IMR-90 (cell line): Measurements from ENCODE around the gene ARHGAP19. TPM values are rescaled to one million over a fixed set of nuclear protein-coding genes. Genes with fewer than 3 reads are reported as not detected.

Experiments used
- ATAC-seq: fragments of 200-7000 bp; cut with Tn5 transposase; 2 replicates; pipeline ENCODE4 v1.9.1; 2020; ENCODE audit warnings: low read depth, mild to moderate bottlenecking, moderate library complexity
- BruUV-seq: library from RNA; stranded (reverse); fragments of 400-500 nt; replicated peaks from 2 replicates; lab custom pipeline; 2021; lab: Mats Ljungman, UMichigan
- CTCF ChIA-PET: fragments of 300-600 bp; formaldehyde crosslinking; extraction: SDS; loops from one replicate; lab custom pipeline; 2021; ENCODE audit warnings: antibody characterized with exemption; lab: Yijun Ruan, JAX
- POLR2A ChIA-PET: fragments of 300-600 bp; sonication (Branson Sonifier 250); formaldehyde crosslinking; loops from one replicate; lab custom pipeline; 2022; ENCODE audit warnings: antibody characterized with exemption; ENCODE audit not compliant: unreplicated experiment; lab: Charles Lee
- DNase-seq: peaks from one replicate; pipeline ENCODE4 v3.0.0; 2013
- H2AFZ ChIP-seq: replicated peaks from 2 replicates; pipeline ENCODE3; 2013; ENCODE audit warnings: low read length, mild to moderate bottlenecking; ENCODE audit not compliant: poor library complexity
- H2AK5ac ChIP-seq: 2 replicates; pipeline ENCODE4 v1.6.1; 2013; ENCODE audit warnings: low read depth, low read length, inconsistent platforms
- H2AK9ac ChIP-seq: replicated peaks from 2 replicates; pipeline ENCODE3; 2013; ENCODE audit warnings: mild to moderate bottlenecking, low read depth, low read length, moderate library complexity; ENCODE audit not compliant: poor library complexity
- H2BK120ac ChIP-seq: 2 replicates; pipeline ENCODE4 v1.6.1; 2013; ENCODE audit warnings: low read depth, low read length, inconsistent platforms
- H2BK15ac ChIP-seq: 3 replicates; pipeline ENCODE4 v1.6.1; 2013; ENCODE audit warnings: low read depth, low read length, inconsistent platforms
- H2BK20ac ChIP-seq: 2 replicates; pipeline ENCODE4 v1.6.1; 2013; ENCODE audit warnings: low read depth, mild to moderate bottlenecking, inconsistent platforms, low read length, moderate library complexity
- H2BK5ac ChIP-seq: 2 replicates; pipeline ENCODE4 v1.6.1; 2013; ENCODE audit warnings: mild to moderate bottlenecking, low read depth, low read length, inconsistent platforms; ENCODE audit not compliant: poor library complexity, severe bottlenecking
- H3K14ac ChIP-seq: replicated peaks from 2 replicates; pipeline ENCODE4 v1.6.1; 2013; ENCODE audit warnings: low read depth, low read length, inconsistent platforms
- H3K18ac ChIP-seq: 2 replicates; pipeline ENCODE4 v1.6.1; 2013; ENCODE audit warnings: low read depth, low read length, control low read depth
- H3K23ac ChIP-seq: 2 replicates; pipeline ENCODE4 v1.6.1; 2013; ENCODE audit warnings: low read depth, low read length, inconsistent platforms
- H3K27ac ChIP-seq: 2 replicates; pipeline ENCODE4 v1.5.1; 2013; ENCODE audit warnings: mild to moderate bottlenecking, control low read depth, low read length; ENCODE audit not compliant: insufficient read depth
- H3K27me3 ChIP-seq: 2 replicates; pipeline ENCODE4 v1.6.1; 2013; ENCODE audit warnings: low read length; ENCODE audit not compliant: control insufficient read depth, insufficient read depth
- H3K36me3 ChIP-seq: 2 replicates; pipeline ENCODE4 v1.6.1; 2013; ENCODE audit warnings: low read length, mixed read lengths; ENCODE audit not compliant: control insufficient read depth, insufficient read depth
- H3K4ac ChIP-seq: 2 replicates; pipeline ENCODE4 v1.6.1; 2013; ENCODE audit warnings: low read depth, low read length, inconsistent platforms
- H3K4me1 ChIP-seq: 2 replicates; pipeline ENCODE4 v1.6.1; 2013; ENCODE audit warnings: low read length, mixed read lengths; ENCODE audit not compliant: control insufficient read depth, insufficient read depth
- H3K4me2 ChIP-seq: 2 replicates; pipeline ENCODE4 v1.6.1; 2013; ENCODE audit warnings: low read depth, mild to moderate bottlenecking, control low read depth, low read length, moderate library complexity
- H3K4me3 ChIP-seq: 2 replicates; pipeline ENCODE4 v1.5.1; 2013; ENCODE audit warnings: low read depth, mild to moderate bottlenecking, control low read depth, low read length, moderate library complexity; ENCODE audit not compliant: insufficient read depth
- H3K56ac ChIP-seq: 2 replicates; pipeline ENCODE4 v1.6.1; 2013; ENCODE audit warnings: low read length, inconsistent platforms; ENCODE audit not compliant: insufficient read depth; ENCODE audit errors: extremely low read depth
- H3K79me1 ChIP-seq, 2 experiments: 2 replicates each; pipeline ENCODE4 v1.6.1; 2013; ENCODE audit warnings: low read length in 2 of 2, inconsistent platforms in 1 of 2, low read depth in 1 of 2
- H3K9ac ChIP-seq: 2 replicates; pipeline ENCODE4 v1.6.1; 2013; ENCODE audit warnings: low read depth, low read length, control low read depth
- H3K9me1 ChIP-seq: 2 replicates; pipeline ENCODE4 v1.6.1; 2013; ENCODE audit warnings: low read length, inconsistent platforms; ENCODE audit not compliant: insufficient read depth
- H3K9me3 ChIP-seq: 2 replicates; pipeline ENCODE4 v1.6.1; 2013; ENCODE audit warnings: low read length; ENCODE audit not compliant: control insufficient read depth, insufficient read depth
- H4K20me1 ChIP-seq: 2 replicates; pipeline ENCODE4 v1.6.1; 2013; ENCODE audit warnings: low read length, inconsistent platforms; ENCODE audit not compliant: insufficient read depth
- H4K5ac ChIP-seq: 2 replicates; pipeline ENCODE4 v1.6.1; 2013; ENCODE audit warnings: mild to moderate bottlenecking, low read depth, low read length, control low read depth
- H4K8ac ChIP-seq, 2 experiments: 2 replicates each; pipeline ENCODE4 v1.6.1; 2013; ENCODE audit warnings: low read depth in 2 of 2, low read length in 2 of 2, control low read depth in 1 of 2, inconsistent platforms in 1 of 2
- H4K91ac ChIP-seq: 2 replicates; pipeline ENCODE4 v1.6.1; 2013; ENCODE audit warnings: low read depth, low read length, inconsistent platforms; ENCODE audit not compliant: insufficient read depth
- BHLHE40 ChIP-seq: fragments of 150-350 bp; IDR thresholded peaks from 2 replicates; pipeline ENCODE4 v1.6.1; 2016; ENCODE audit warnings: mild to moderate bottlenecking, low read depth, low read length
- CEBPB ChIP-seq: IDR thresholded peaks from 2 replicates; pipeline ENCODE4 v1.6.1; 2012; ENCODE audit warnings: low read depth, low read length, improper control_type of control experiment
- CHD1 ChIP-seq: IDR thresholded peaks from 2 replicates; pipeline ENCODE4 v1.6.1; 2012; ENCODE audit warnings: low read depth, low read length, improper control_type of control experiment
- FOS ChIP-seq: fragments of 150-350 bp; IDR thresholded peaks from 2 replicates; pipeline ENCODE4 v1.6.1; 2016; ENCODE audit warnings: low read depth, low read length
- MAZ ChIP-seq: IDR thresholded peaks from 2 replicates; pipeline ENCODE4 v1.6.1; 2012; ENCODE audit warnings: low read depth, mild to moderate bottlenecking, low read length, improper control_type of control experiment, moderate library complexity, borderline replicate concordance
- MXI1 ChIP-seq: IDR thresholded peaks from 2 replicates; pipeline ENCODE4 v1.6.1; 2012; ENCODE audit warnings: low read depth, mild to moderate bottlenecking, low read length, moderate library complexity, borderline replicate concordance
- NFE2L2 ChIP-seq: fragments of 150-350 bp; IDR thresholded peaks from 2 replicates; pipeline ENCODE4 v1.6.1; 2016; ENCODE audit warnings: low read depth, mild to moderate bottlenecking, low read length
- POLR2A ChIP-seq: IDR thresholded peaks from 2 replicates; pipeline ENCODE4 v1.6.1; 2012; ENCODE audit warnings: mild to moderate bottlenecking, low read depth, low read length
- RAD21 ChIP-seq: IDR thresholded peaks from 2 replicates; pipeline ENCODE4 v1.6.1; 2012; ENCODE audit warnings: low read length, improper control_type of control experiment
- RCOR1 ChIP-seq: IDR thresholded peaks from 2 replicates; pipeline ENCODE4 v1.6.1; 2012; ENCODE audit warnings: mild to moderate bottlenecking, low read length, improper control_type of control experiment; ENCODE audit not compliant: insufficient replicate concordance
- RFX5 ChIP-seq: IDR thresholded peaks from 2 replicates; pipeline ENCODE4 v1.8.0; 2012; ENCODE audit warnings: low read depth, mild to moderate bottlenecking, low read length, moderate library complexity
- SMC3 ChIP-seq: fragments of 150-350 bp; IDR thresholded peaks from 2 replicates; pipeline ENCODE4 v1.6.1; 2016; ENCODE audit warnings: low read depth, mild to moderate bottlenecking, antibody characterized with exemption, low read length, moderate library complexity
- WGBS, 2 experiments: methylation state at CpG; one replicate each; pipeline versions ENCODE4 v1.1.5 to v1.1.7; 2013; ENCODE audit warnings: missing lambda C conversion rate in 2 of 2; ENCODE audit not compliant: insufficient read length in 1 of 2; ENCODE audit errors: extremely low coverage in 2 of 2; 5-methylcytosine and 5-hydroxymethylcytosine counted together
- dilution Hi-C: fragments of 300-500 bp; cut with HindIII; formaldehyde crosslinking; loops from one replicate; pipeline ENCODE4 v1.14.3; 2018; ENCODE audit warnings: low sequenced_read_pairs; ENCODE audit not compliant: unreplicated experiment
- in situ Hi-C: fragments of 300-500 bp; cut with MboI; formaldehyde crosslinking; loops from 3 replicates; pipeline ENCODE4 v1.14.3; 2019; ENCODE audit warnings: low sequenced_read_pairs, inconsistent platforms, mixed read lengths
- intact Hi-C: fragments of 100-400 bp; cut with micrococcal nuclease; formaldehyde crosslinking; loops from 2 replicates; pipeline ENCODE4 v1.10.0; 2022
- polyA plus RNA-seq, 3 experiments: library from polyadenylated mRNA; depleted of rRNA; stranded (reverse); fragments of >200 nt; gene quantifications; 2 replicates each; pipeline ENCODE4 v1.2.3, GENCODE V29; 2012; ENCODE audit warnings: low replicate concordance in 1 of 3
- total RNA-seq: library from RNA; depleted of rRNA; stranded (reverse); fragments of >200 nt; gene quantifications from 2 replicates; pipeline ENCODE4 v1.2.3, GENCODE V29; 2012
- TF ChIP-seq, protein P1 (sequence below): fragments of 150-350 bp; IDR thresholded peaks from 2 replicates; pipeline ENCODE4 v1.6.1; 2016; ENCODE audit warnings: low read depth, mild to moderate bottlenecking, low read length, moderate library complexity, borderline replicate concordance
- TF ChIP-seq, protein P2 (sequence below): fragments of 150-350 bp; IDR thresholded peaks from 2 replicates; pipeline ENCODE4 v1.6.1; 2017; ENCODE audit warnings: mild to moderate bottlenecking, antibody characterized with exemption, low read length, low read depth

The ARHGAP19 gene
- total and polyA plus RNA-seq, 2 of the 4 experiments (the other 2 are of a cell fraction), result 6.3 to 7.0 TPM

DNA sequence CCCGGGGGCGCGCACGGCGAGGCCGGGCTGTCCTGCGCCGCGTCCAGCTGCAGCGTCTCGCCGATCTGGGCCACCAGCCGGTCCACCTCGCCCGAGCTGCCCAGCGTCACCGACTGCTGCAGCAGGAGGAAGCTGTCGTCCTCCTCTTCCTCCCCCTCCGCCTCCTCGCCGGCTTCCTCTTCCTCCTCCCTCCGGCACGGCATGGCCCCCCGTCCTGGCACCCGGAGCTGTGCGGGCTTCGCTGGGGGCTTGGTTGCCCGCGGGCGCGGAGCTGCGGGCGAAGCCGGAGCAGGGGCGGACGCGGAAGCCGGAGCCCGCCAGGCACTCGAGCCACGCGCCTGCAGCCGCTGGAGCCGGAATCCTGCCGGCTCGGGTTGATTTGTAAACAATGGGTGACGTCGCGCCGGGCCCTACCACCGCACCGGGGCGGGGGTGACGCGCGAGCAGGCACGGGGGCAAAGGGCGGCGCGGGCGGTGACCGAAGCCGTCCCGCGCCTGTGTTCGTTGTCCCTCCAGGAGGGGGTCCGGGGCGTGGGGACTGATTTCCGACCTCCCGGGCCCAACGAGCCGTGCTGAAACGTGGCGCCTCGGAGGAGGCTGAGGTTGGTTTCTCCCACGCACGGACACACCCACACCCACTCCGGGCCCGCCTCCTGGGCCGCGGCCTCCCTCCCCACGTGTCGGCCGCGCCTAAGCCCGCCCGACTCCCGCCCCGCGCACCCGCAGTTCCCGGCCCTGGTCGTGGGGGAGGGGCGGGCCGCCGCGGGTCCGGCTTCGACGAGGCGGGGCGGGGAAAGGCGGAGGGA is 42.1 kb upstream of the ARHGAP19 start, which contains the start of gene FRAT2:
TSS of gene FRAT2 (minus strand) at position 360 of the 806 bp plus-strand sequence. CDS start at position 203, 157 bp downstream.
- Histone ChIP-seq H2BK15ac (peak within 1 kb of the TSS; percentile 99; the same call in 1 of the 3 replicates), H2BK20ac (peak within 1 kb of the TSS; percentile 97), H4K20me1 (no peaks in the 10 kb centered on the region), H4K91ac (peak within 1 kb of the TSS; percentile 99), H2AK5ac (no peak within 1 kb of the TSS), H2BK5ac (peak within 1 kb of the TSS; percentile 100), H2AFZ (peak within 1 kb of the TSS; percentile 99), H2AK9ac (peak within 1 kb of the TSS; percentile 76), H3K4me3 (peak within 1 kb of the TSS; percentile 72), H3K14ac (peak within 1 kb of the TSS; percentile 93), H3K4ac (peak within 1 kb of the TSS; percentile 98), H3K23ac (peak within 1 kb of the TSS; percentile 90), H2BK120ac (peak within 1 kb of the TSS; percentile 100), H3K18ac (peak within 1 kb of the TSS; percentile 91; the same call in 1 of the 2 replicates), H4K5ac (peak within 1 kb of the TSS; percentile 89), H3K36me3 (no peaks in the 10 kb centered on the region), H4K8ac (peak within 1 kb of the TSS; percentile 32 to 98; a peak in 3 of 4 replicates), H3K79me1 (peaks cover 15 to 35% of the 10 kb centered on the region in 2 experiments), H3K4me1 (peaks cover 11% of the 10 kb centered on the region), H3K9me1 (no peaks in the 10 kb centered on the region; the same call in 1 of the 2 replicates), H3K9me3 (no peaks in the 10 kb centered on the region), H3K9ac (peak within 1 kb of the TSS; percentile 98), H3K56ac (peak within 1 kb of the TSS; percentile 81; the same call in 1 of the 2 replicates), H3K27me3 (peaks cover 19% of the 10 kb centered on the region), H3K4me2 (peak within 1 kb of the TSS; percentile 94), H3K27ac (peak within 1 kb of the TSS; percentile 99)
- CTCF ChIA-PET, result interaction anchor here (2.2 to 3.5 kb wide), 2 partner anchors 15 to 56 kb away, joined by 8 to 23 read pairs; partner anchors contain the start of gene FRAT1
- intact Hi-C loops (no loop called here), dilution Hi-C loops (no loop called here), in situ Hi-C loops (no loop called here)
- WGBS, 2 experiments, result 0% methylated on average over 17 of the region's 103 CpGs; no CpG with 5 or more reads in 1 of the 2 experiments
- DNase-seq (peak; percentile 91), ATAC-seq (peak; percentile 90)
- no TSS peak for BruUV-seq
- POLR2A ChIA-PET, result no interaction called here
- TF ChIP-seq CEBPB, result no peak
- TF ChIP-seq RAD21, result no peak
- peak; percentile 98 for TF ChIP-seq BHLHE40
- peak; percentile 73 for TF ChIP-seq POLR2A
- TF ChIP-seq RFX5, result no peak
- TF ChIP-seq CHD1, result peak; percentile 97; the same call in 1 of the 2 replicates
- TF ChIP-seq FOS, result no peak
- peak; percentile 79 for TF ChIP-seq MXI1
- TF ChIP-seq MAZ, result no peak; the same call in 1 of the 2 replicates
- TF ChIP-seq, protein P1, sequence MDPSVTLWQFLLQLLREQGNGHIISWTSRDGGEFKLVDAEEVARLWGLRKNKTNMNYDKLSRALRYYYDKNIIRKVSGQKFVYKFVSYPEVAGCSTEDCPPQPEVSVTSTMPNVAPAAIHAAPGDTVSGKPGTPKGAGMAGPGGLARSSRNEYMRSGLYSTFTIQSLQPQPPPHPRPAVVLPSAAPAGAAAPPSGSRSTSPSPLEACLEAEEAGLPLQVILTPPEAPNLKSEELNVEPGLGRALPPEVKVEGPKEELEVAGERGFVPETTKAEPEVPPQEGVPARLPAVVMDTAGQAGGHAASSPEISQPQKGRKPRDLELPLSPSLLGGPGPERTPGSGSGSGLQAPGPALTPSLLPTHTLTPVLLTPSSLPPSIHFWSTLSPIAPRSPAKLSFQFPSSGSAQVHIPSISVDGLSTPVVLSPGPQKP, result no peak
- no peak for TF ChIP-seq NFE2L2
- TF ChIP-seq, protein P2, sequence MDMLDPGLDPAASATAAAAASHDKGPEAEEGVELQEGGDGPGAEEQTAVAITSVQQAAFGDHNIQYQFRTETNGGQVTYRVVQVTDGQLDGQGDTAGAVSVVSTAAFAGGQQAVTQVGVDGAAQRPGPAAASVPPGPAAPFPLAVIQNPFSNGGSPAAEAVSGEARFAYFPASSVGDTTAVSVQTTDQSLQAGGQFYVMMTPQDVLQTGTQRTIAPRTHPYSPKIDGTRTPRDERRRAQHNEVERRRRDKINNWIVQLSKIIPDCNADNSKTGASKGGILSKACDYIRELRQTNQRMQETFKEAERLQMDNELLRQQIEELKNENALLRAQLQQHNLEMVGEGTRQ, result peak; percentile 82
- no peak for TF ChIP-seq SMC3
- no peak for TF ChIP-seq RCOR1
